GM21447 (cell line): ENCODE measurements around the gene SYNE3.

Source experiments
- ATAC-seq: cut with Tn5 transposase; IDR thresholded peaks from one replicate; pipeline ENCODE4 v1.9.1; 2021; ENCODE audit not compliant: unreplicated experiment

SYNE3 gene

DNA sequence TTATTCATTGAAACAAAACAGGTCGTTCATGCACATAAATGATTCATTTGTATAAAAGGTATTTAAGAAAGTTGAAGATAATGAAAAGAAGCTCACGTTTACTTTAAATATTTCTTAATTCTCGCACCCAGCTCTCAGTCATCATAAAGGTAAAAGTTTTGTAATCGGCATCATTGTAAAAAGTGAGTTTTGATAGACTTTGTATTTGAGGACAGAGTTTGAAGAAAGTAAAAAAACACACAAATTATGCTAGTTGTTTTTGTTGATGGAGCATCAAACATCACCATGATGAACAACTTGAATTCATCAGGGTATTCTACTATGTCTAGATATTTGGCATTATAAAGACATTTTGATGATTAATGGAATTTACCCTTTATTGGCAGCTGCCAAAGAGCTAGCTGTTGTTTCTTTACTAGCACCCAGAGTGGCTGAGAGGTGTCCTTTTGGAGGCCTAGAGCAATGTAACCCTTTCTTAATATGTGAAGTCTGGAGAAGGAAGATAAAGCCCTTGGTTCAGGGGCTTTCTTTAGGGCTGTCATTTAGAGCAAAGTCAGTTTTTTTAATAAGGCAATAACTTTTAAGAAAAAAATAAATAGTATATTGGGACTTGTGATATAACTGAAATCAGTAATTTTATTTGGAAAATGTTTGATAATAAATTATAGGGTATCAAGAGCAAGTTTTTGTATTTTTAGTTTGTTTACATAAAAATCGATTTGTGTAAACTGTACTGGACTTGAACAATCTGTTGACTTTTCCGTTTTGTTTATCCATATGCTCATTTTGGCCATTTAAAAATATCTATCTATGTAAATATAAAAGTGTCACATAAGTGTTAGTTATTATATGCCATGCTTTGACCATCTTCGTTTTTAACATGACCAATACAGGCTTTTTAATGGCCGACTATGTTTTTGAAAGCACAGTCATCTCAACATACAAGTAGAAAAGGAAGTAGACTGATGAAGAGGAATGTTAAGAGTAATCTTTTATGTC is 25.8 kb upstream of the SYNE3 start:
- ATAC-seq, result no peak

DNA sequence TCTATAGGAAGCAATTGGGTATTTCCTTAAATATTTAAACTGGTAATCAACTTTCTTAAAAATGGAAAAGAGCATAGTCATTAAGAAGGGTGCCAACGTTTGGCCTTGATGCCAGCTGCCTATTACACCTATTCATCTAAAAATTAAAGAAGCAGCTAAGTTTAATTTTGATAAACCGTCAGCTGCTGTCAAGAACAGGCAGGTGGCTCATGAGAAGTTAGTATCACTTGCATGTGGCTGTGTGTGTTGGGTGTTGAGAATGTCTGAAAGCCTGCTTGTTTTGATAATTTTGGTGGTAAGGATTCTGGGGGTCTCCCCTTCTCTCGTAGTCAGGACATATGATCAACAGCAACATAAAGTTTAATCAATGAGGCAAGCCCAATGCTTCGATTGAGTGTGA is 24.9 kb upstream of the SYNE3 start:
- no peak for ATAC-seq

DNA sequence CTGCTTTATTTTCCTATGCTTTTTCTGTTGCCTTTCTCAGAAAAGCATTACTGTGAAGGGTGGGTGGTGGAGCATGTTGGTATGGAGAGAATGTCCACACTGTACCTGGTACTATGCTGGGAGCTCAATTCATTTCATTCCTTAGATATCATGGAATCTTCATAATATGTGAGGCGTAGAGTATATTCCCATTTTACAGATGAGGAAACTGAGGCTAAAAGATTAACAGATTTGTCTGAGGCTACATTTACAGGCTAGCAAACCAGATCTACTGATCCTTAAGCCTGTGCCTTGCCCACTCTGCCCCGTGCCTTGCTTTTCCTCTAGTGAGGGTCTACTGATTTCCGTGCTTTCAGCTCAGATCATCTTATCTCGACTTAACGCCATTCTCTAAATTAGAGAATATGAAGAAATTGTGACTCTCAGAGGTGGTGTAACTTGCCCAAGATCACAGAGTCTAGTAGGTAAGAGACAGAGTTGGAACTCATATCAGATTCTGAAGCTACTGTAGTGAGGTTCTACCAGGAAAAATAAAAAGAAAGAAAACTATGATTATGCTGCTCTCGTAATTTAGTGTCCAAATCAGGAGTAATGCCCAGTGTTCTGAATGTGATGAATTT is 23.9 kb upstream of the SYNE3 start:
- ATAC-seq, result no peak

DNA sequence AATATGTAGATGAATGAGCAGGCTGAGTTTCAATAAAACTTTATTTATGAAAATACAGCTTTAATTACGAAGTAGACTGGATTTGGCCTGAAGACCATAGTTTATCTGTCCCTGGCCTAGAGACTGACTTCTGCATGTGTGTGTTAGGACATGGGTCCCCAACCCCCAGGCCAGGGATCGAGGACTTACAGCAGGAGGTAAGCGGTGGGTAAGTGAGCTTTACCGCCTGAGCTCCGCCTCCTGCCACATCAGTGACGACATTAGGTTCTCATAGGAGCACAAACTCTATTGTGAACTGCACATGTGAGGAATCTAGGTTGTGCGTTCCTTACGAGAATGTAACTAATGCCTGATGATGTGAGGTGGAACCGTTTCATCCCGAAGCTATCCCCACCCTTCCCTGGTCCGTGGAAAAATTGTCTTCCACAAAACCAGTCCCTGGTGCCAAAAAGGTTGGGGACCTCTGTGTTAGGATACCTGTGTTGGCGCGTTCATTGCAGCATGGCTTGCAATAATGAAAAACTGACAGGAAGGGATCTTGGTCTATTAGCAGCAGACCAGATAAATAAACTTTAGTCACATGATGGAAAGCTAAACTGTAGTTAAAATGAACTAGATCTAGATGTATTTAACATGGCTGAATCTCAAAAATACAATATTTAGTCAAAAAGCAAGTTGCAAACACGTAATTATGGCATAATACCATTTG is 22.5 kb upstream of the SYNE3 start:
- ATAC-seq, result no peak

DNA sequence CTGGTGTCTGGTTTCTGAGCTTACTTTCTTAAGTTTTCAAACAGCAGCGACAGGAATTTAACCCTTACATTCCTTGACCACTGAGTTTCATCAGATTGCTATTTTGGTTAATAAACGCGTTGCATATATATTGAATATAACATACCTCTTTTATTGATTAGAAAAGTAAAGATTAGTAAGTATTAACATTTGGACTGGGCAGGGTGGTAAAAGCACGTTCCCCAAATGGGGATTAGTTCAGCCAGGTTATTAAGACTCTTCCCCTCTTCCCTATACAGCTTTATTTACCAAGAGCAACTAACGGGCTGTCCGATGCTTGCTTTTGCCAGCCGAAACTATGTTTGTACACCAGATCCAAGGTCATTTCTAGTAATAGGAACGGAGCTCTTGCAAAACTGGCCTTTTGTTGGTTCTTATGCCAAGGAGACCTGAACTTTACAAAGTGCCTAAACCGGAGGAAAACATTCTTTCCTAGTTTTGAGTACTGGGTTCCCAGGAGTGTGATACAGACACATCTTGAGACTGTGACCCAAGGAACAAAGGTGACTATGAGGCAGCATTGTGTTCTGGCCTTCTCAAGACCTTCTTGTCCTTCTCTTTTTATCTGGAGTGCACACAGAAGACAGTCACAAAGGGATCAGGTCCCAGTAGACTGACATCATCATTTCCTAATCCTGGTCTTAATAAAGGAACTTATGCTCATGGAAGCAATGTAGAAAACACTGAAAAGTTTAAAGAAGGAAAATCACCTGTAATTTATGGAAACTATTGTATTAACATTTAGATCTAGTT is 21.0 kb upstream of the SYNE3 start:
- no peak for ATAC-seq

DNA sequence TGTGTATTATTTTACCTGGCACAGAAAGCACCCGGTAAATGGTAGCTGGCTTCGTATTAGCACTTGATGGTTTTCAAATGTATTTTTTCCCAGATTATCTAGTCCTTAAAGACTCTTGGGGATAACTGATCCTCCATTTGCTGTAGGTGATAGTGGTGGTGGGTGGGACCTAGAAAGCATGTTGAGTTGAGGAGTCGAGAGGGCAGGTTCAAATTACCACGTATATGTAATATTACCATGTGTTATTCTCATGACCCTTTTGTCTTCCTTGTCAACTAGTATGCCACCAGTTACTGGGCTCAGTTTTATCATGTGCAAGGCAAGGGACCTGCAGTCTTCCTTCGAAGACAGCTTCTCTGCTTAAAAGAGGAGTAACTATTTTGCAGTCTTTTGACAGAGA is 20.2 kb upstream of the SYNE3 start:
- no peak for ATAC-seq

DNA sequence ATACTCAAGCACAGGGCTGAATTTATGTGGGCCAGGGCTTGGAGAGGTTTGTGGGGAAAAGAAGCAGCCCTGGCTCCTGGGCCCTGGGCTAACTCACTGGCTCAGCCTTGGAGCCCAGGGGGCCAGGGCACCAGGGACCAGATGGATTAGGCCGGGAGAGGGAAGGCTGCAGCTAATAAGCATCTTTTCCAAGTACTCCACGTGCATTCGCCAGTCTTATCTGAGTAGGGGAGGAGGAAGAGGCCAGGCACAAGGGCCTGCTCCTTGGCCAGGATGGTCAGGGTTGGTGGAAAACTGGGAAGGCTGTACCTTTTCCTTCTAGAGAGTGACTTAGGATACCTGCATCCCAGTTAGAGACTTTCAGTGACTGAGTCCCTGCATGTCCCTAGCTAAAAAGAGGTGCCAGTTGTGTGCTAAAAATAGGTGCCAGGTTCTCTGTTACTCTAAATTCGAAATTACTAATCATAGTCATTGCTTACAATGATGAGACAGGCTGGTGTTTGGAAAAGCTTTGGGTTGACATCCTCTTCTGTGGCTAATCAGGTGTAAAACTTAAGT is 19.7 kb upstream of the SYNE3 start:
- ATAC-seq, result no peak

DNA sequence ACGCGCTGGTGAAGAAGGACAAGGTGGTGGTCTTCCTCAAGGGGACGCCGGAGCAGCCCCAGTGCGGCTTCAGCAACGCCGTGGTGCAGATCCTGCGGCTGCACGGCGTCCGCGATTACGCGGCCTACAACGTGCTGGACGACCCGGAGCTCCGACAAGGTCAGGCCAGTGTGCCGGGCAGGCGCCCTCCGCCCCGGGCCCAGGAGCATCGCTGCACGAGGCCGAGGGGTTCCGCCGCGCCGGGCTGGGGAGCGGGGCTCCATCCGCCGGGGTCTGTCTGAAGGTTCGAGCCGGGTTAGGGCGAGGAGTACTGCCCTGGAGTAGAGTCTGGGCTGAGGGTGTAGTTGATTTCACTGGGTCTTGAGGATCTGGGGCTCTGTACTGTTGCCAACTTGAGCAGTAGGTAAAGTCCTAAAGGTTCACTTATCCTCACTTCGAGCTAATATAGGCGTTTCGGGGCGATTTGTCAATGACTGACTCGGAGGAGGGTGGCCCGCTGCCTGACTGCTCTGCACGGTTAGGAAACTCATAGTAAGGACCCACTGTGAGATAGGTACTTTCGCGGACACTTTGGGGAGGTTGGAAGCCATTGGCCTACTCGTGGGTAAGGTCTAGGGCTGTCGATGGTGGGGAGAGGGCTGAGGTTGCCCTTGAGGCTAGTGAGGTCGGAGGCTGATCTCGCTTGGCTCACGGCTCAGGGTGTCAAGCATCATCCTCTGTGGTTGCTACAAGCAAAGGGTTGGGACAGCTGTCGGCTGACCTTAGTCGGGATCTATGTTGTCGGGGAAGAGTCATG is 19.0 kb upstream of the SYNE3 start:
- ATAC-seq, result peak; percentile 2

DNA sequence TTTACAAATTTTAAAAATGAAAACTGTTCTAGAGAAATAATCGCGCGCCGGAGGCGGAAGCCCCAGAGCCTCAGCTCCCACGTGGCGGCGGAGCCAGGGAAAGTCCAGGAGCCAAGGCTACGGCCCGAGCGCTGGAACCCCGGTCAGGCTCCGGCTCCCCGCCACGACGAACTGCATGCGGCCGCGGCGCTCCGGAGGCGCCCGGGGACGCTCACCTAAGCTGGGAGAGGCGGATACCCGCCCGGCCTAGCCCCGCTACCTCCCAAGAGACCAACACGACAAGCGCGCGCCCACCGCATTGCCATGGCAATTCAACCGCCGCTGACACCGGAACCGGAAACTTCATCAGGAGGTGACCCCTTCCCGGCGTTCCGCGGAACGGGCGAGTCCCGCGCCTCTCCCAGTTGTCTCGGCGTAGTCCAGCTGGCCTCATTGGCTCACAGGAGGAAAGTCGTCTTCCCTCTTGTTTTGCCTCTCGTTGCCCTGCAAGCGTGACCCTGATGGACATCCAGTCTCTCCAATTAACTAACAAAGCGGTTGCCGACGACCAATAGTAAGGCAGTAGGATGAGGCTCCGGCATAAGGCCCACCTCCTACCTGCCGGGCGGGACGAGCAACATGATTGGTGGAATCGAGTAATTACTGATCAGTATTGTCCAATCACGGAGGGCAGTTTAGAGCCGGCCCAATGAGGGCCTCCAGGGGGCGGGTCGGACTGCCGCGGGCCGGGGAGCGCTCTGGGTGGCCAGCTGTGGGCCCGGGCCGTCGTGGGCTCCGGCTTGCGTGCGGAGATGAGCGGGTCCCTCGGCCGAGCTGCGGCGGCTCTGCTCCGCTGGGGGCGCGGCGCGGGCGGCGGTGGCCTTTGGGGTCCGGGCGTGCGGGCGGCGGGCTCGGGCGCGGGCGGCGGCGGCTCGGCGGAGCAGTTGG is 18.1 kb upstream of the SYNE3 start, which contains the start of gene GLRX5:
TSS of gene GLRX5 (plus strand) at position 752 of the 927 bp plus-strand sequence. CDS start at position 792, 40 bp downstream.
- peak; percentile 92 for ATAC-seq

DNA sequence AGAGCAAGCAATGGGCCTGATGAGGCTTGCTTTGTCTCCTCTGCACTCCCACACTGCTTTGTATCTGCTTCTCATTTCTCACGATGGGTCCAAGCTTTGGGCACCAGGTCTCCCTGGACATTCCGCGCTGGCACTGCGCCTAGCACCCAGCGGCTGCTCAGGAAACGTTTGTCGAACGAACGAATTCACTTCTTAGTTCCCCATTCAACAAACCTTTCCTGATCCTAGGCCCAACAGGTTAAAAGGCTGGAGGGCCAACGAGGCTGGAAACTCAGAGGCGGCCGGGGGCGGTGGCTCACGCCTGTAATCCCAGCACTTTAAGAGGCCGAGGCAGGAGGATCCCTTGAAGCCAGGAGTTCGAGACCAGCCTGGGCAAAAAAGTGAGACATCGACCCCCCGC is 17.4 kb upstream of the SYNE3 start:
- ATAC-seq, result no peak

DNA sequence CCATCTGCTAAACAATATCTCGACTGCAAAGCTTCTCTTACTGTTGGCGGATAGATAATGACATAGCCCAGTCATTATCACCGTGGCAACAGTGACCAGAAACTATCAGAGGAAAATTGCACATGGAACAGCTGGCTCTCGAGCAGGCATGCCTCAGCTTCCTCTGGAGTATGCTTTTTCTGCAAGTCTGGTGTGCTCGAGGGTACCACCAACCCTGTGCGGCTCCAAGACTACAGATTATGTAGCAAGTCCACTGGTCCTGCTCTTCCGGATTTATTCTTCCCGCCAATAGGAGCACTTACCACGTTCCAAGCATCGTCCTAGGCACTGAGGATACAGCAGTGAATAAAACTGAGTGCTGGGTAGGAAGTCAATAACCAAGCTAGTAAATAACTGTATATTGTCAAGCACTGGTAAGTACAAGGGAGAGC is 17.0 kb upstream of the SYNE3 start:
- ATAC-seq, result no peak

DNA sequence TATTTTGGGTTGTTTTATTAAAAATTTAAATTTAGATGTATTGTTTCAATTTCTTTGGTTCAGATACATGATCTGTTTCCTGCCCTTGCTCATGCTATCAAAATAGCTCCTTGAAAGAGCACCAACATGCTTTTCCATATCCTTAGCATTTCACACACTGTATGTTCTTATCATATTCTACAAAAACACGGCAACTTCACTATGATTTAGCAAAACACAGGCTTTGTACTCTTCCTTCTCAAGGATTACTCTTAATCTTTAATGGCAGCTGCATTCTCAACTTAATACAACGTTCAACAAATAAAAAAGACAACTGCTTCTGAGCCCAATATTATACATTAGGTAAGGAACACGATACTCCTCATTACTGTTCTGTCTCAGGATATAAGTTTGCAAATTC is 15.5 kb upstream of the SYNE3 start:
- no peak for ATAC-seq

DNA sequence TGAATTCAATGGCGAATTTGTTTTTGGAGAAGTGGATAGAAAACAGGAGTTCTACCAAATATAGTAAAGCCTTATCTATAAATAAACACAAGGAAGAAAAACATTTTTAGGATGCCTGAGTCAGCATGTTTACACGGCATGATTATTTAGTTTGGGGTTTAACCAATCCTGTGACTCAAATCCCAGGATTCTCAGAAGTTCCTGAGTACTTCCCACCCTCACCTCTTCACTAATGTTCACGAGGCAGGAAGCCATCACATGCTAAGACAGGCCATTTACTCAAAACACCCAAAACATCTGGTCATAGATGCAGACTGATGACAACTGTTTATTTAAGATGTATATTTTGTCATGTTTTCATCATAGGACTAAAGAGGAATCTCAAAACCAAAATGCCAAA is 15.0 kb upstream of the SYNE3 start:
- no peak for ATAC-seq

DNA sequence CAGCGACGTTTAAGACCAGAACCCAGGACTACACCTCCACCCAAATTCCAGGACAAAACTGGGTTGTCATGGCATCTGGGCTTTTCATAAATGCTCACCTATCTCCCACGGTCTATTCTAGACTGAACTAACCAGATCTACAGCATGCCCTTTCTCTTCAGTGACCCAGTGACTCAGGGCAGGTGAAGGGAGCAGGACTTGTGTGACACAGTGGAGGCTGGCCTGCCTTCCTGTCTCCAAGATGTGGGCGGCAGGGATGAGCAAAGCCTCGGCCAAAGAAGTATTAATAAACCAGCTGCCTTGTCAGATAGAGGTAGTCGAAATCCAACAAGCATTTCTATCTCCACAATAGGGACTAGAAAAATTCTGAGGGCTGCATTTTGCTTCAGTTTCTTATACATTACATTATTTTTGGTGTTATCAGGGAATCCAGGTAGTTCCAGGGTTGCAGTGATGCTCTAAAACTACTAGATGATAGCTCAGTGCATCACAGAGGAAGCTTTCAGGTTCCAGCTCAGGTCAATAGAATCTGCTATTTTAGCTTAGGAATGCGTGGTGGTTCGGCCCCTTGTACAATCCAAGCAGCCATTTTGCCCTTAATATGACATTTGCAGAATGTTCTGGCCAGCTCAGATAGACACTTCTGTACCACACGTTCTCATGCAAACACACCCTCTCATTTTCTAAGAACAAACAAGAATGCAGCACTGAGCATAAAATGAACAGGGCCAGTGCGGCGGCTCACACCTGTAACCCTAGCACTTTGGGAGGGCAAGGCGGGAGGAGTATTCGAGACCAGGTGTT is 14.2 kb upstream of the SYNE3 start:
- ATAC-seq, result no peak

DNA sequence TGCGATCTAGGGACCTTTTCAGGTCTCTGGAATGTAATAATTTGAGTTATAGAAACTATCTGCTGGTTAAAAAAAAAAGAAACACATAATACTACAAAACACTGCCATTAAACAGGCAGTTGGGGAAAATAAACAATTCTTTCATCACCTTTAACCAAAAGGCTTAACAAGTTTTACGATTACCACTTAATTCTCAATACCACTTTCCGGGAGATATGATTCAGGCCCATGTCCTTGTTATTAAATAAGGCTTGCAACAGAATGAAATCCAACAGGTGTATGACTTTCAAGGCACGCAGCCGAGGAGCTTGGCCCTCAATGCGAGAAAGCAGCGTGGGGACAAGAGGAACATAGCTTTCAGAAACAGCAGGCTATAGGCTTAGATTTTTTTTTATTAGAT is 12.8 kb upstream of the SYNE3 start:
- ATAC-seq, result no peak

DNA sequence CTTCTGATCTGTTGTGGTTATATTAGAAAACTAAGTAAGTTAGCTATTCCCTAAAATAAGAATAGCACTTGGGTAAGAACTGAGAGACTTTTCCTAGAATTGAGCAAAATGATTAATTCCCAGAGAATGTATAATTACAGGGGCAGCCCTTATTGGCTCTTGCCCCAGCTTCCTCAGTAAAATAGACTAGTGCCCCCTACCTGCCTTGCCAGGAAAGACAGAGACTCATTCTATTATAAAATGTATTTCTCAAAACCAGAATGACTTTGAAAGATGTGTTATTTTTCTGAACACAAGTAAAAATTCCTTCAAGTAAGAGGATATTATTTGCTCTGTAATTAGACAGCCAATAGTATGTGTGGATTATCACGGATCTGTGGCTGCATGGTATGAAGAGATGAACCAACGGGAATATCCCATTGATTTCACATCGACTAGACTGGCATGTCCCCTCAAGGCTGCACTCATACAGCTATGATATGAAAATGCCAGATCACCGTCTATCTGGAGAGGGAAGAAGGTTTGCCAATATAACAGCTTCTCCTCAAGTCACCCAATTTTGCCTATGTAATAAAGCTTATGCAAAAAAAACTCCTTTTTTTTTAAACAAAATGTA is 11.0 kb upstream of the SYNE3 start:
- ATAC-seq, result no peak
